H9 (cell line): ENCODE measurements around the gene C1QL1. TPM values are rescaled to one million over a fixed set of nuclear protein-coding genes. Genes with fewer than 3 reads are reported as not detected.

ENCODE experiments used
- DNase-seq: peaks from one replicate; pipeline ENCODE4 v3.0.0-alpha.2; 2017
- H2AFZ ChIP-seq: one replicate; pipeline ENCODE4 v1.6.1; 2013; ENCODE audit warnings: mild to moderate bottlenecking, low read length, control low read depth, moderate library complexity
- H2AK5ac ChIP-seq: 2 replicates; pipeline ENCODE4 v1.6.1; 2013; ENCODE audit warnings: low read length, control low read depth, mixed read lengths; ENCODE audit not compliant: insufficient read length
- H2BK120ac ChIP-seq: one replicate; pipeline ENCODE4 v1.6.1; 2013; ENCODE audit warnings: low read depth, mild to moderate bottlenecking, low read length, control low read depth, inconsistent platforms; ENCODE audit not compliant: poor library complexity, severe bottlenecking
- H2BK12ac ChIP-seq: 2 replicates; pipeline ENCODE4 v1.6.1; 2013; ENCODE audit warnings: low read length, control low read depth, mixed read lengths, low read depth; ENCODE audit not compliant: insufficient read length
- H2BK15ac ChIP-seq: 2 replicates; pipeline ENCODE4 v1.6.1; 2013; ENCODE audit warnings: low read depth, low read length, control low read depth
- H2BK20ac ChIP-seq: one replicate; pipeline ENCODE4 v1.6.1; 2013; ENCODE audit warnings: low read depth, mild to moderate bottlenecking, low read length, control low read depth, inconsistent platforms; ENCODE audit not compliant: poor library complexity, severe bottlenecking
- H2BK5ac ChIP-seq: 2 replicates; pipeline ENCODE4 v1.6.1; 2013; ENCODE audit warnings: low read length, control low read depth, mixed read lengths; ENCODE audit not compliant: insufficient read length
- H3K14ac ChIP-seq: 2 replicates; pipeline ENCODE4 v1.6.1; 2013; ENCODE audit warnings: low read length, control low read depth; ENCODE audit not compliant: insufficient read depth
- H3K18ac ChIP-seq: 2 replicates; pipeline ENCODE4 v1.6.1; 2013; ENCODE audit warnings: low read depth, mild to moderate bottlenecking, mixed read lengths, low read length, control low read depth; ENCODE audit not compliant: insufficient read length
- H3K23ac ChIP-seq: 2 replicates; pipeline ENCODE4 v1.6.1; 2013; ENCODE audit warnings: low read length, control low read depth, mixed read lengths, low read depth; ENCODE audit not compliant: insufficient read length
- H3K23me2 ChIP-seq: 2 replicates; pipeline ENCODE4 v1.6.1; 2013; ENCODE audit warnings: low read depth, mild to moderate bottlenecking, mixed read lengths, low read length, control low read depth; ENCODE audit not compliant: insufficient read length, poor library complexity, severe bottlenecking
- H3K27ac ChIP-seq: 2 replicates; pipeline ENCODE4 v1.5.1; 2013; ENCODE audit warnings: low read length, control low read depth, mixed read lengths, low read depth; ENCODE audit not compliant: insufficient read length
- H3K27me3 ChIP-seq: 2 replicates; pipeline ENCODE4 v1.6.1; 2013; ENCODE audit warnings: low read length, control low read depth, inconsistent platforms; ENCODE audit not compliant: insufficient read depth
- H3K4ac ChIP-seq: 2 replicates; pipeline ENCODE4 v1.6.1; 2013; ENCODE audit warnings: low read depth, mild to moderate bottlenecking, control low read depth, inconsistent platforms, low read length, moderate library complexity
- H3K4me1 ChIP-seq: 2 replicates; pipeline ENCODE4 v1.6.1; 2013; ENCODE audit warnings: low read length, control low read depth, inconsistent platforms; ENCODE audit not compliant: insufficient read depth
- H3K4me2 ChIP-seq: 2 replicates; pipeline ENCODE4 v1.6.1; 2013; ENCODE audit warnings: low read length, control low read depth, mixed read lengths; ENCODE audit not compliant: insufficient read length, insufficient read depth
- H3K56ac ChIP-seq: 2 replicates; pipeline ENCODE4 v1.6.1; 2013; ENCODE audit warnings: low read depth, mild to moderate bottlenecking, mixed read lengths, low read length, control low read depth; ENCODE audit not compliant: insufficient read length
- H3K79me1 ChIP-seq: 2 replicates; pipeline ENCODE4 v1.6.1; 2013; ENCODE audit warnings: low read depth, mild to moderate bottlenecking, moderate library complexity, low read length, control low read depth, inconsistent platforms; ENCODE audit not compliant: insufficient read depth, poor library complexity, severe bottlenecking
- H3K79me2 ChIP-seq: 2 replicates; pipeline ENCODE4 v1.6.1; 2013; ENCODE audit warnings: low read length, control low read depth, inconsistent platforms; ENCODE audit not compliant: insufficient read depth
- H3K9ac ChIP-seq: 2 replicates; pipeline ENCODE4 v1.6.1; 2013; ENCODE audit warnings: low read length, control low read depth, mixed read lengths; ENCODE audit not compliant: insufficient read length; ENCODE audit errors: extremely low read depth
- H3K9me3 ChIP-seq: one replicate; pipeline ENCODE4 v1.6.1; 2013; ENCODE audit warnings: low read depth, low read length, inconsistent platforms; ENCODE audit not compliant: control insufficient read depth
- H3T11ph ChIP-seq: one replicate; pipeline ENCODE4 v1.6.1; 2013; ENCODE audit warnings: mild to moderate bottlenecking, low read length, control low read depth, inconsistent platforms
- H4K20me1 ChIP-seq: one replicate; pipeline ENCODE4 v1.6.1; 2013; ENCODE audit not compliant: control insufficient read depth, insufficient read length, insufficient read depth
- H4K5ac ChIP-seq: 2 replicates; pipeline ENCODE4 v1.6.1; 2013; ENCODE audit warnings: low read depth, mild to moderate bottlenecking, mixed read lengths, low read length, control low read depth; ENCODE audit not compliant: insufficient read length
- H4K8ac ChIP-seq: replicated peaks from 2 replicates; pipeline ENCODE4 v1.6.1; 2013; ENCODE audit warnings: low read length, control low read depth, mixed read lengths, low read depth; ENCODE audit not compliant: insufficient read length
- H4K91ac ChIP-seq: 2 replicates; pipeline ENCODE4 v1.6.1; 2013; ENCODE audit warnings: low read depth, mild to moderate bottlenecking, moderate library complexity, mixed read lengths, low read length, control low read depth; ENCODE audit not compliant: insufficient read length
- H3K27ac Mint-ChIP-seq, 3 experiments: 2 replicates in 2 of 3; 3 replicates in 1 of 3; pipeline ENCODE4 v1.8.0; 2020 to 2021; ENCODE audit warnings: mixed read lengths in 3 of 3, mild to moderate bottlenecking in 1 of 3, moderate library complexity in 1 of 3
- H3K27me3 Mint-ChIP-seq: 2 replicates; pipeline ENCODE4 v1.8.0; 2021; ENCODE audit warnings: low read depth, mild to moderate bottlenecking, moderate library complexity, mixed read lengths
- H3K36me3 Mint-ChIP-seq, 3 experiments: 2 replicates in 2 of 3; 3 replicates in 1 of 3; pipeline ENCODE4 v1.8.0; 2020 to 2021; ENCODE audit warnings: low read depth in 3 of 3, mixed read lengths in 3 of 3; ENCODE audit not compliant: insufficient read depth in 1 of 3
- H3K4me1 Mint-ChIP-seq, 2 experiments: 2 replicates each; pipeline ENCODE4 v1.8.0; 2020; ENCODE audit warnings: mixed read lengths in 2 of 2
- H3K4me3 Mint-ChIP-seq, 2 experiments: 2 replicates in 1 of 2; 3 replicates in 1 of 2; pipeline ENCODE4 v1.8.0; 2020 to 2021; ENCODE audit warnings: mild to moderate bottlenecking in 2 of 2, mixed read lengths in 2 of 2, moderate library complexity in 1 of 2
- H3K9me3 Mint-ChIP-seq, 2 experiments: 2 replicates in 1 of 2; 3 replicates in 1 of 2; pipeline ENCODE4 v1.8.0; 2020; ENCODE audit warnings: mild to moderate bottlenecking in 2 of 2, mixed read lengths in 2 of 2, moderate library complexity in 1 of 2
- CTCF ChIP-seq: fragments of 200-600 bp; sonication (generic); conservative IDR thresholded peaks from 3 replicates; pipeline ENCODE4 v1.8.0; 2021; ENCODE audit warnings: antibody characterized with exemption, mild to moderate bottlenecking
- WGBS: extraction: QIAGEN DNeasy Blood & Tissue Kit; methylation state at CpG from one replicate; pipeline ENCODE4 v1.1.7; 2013; ENCODE audit warnings: missing lambda C conversion rate, low lambda C conversion rate, mixed read lengths; ENCODE audit not compliant: insufficient read length; ENCODE audit errors: extremely low coverage; 5-methylcytosine and 5-hydroxymethylcytosine counted together
- total RNA-seq: library from RNA; stranded (reverse); gene quantifications from 2 replicates; pipeline ENCODE4 v1.2.1, GENCODE V29; 2021

The C1QL1 gene
- total RNA-seq, 1 experiment from 2014 or later: 6.0 TPM

GRCh38 chr17:44915862-44916780 lies 52.0 kb downstream of the C1QL1 start:
- H3K27ac Mint-ChIP-seq: no peak overlapping the region
- Histone ChIP-seq H2BK120ac (no peak overlapping the region), H3T11ph (no peak overlapping the region), H4K5ac (no peak overlapping the region), H4K91ac (no peak overlapping the region), H2AK5ac (no peak overlapping the region), H3K79me1 (no peaks in the 10 kb centered on the region), H3K9ac (no peak overlapping the region), H4K8ac (no peak overlapping the region), H2BK5ac (no peak overlapping the region), H3K9me3 (no peaks in the 10 kb centered on the region), H3K4ac (no peak overlapping the region), H3K79me2 (no peaks in the 10 kb centered on the region), H3K23ac (no peak overlapping the region), H4K20me1 (no peaks in the 10 kb centered on the region), H3K23me2 (peaks cover 6% of the 10 kb centered on the region), H3K56ac (no peak overlapping the region), H3K18ac (no peak overlapping the region), H2BK20ac (no peak overlapping the region), H2AFZ (no peak overlapping the region), H3K27me3 (peaks cover 4% of the 10 kb centered on the region; the same call in 1 of the 2 replicates), H3K4me1 (peaks cover 4% of the 10 kb centered on the region; the same call in 1 of the 2 replicates), H2BK15ac (no peak overlapping the region), H3K4me2 (no peak overlapping the region), H3K14ac (no peak overlapping the region; the same call in 1 of the 2 replicates), H2BK12ac (no peak overlapping the region), H3K27ac (no peak overlapping the region)
- H3K4me1 Mint-ChIP-seq: peaks cover 14 to 15% of the 10 kb centered on the region in 2 experiments
- no peak for DNase-seq
- no peak for TF ChIP-seq CTCF
- no CpG with 5 or more reads among the region's 11 CpGs for WGBS
- no peak overlapping the region for H3K4me3 Mint-ChIP-seq
- H3K27me3 Mint-ChIP-seq: peaks cover 49% of the 10 kb centered on the region
- no peaks in the 10 kb centered on the region for H3K9me3 Mint-ChIP-seq
- no peaks in the 10 kb centered on the region for H3K36me3 Mint-ChIP-seq
